Measurements from ENCODE around the gene SC5D.

The SC5D gene

GRCh38 chr11:121300313-121300971 is 7.9 kb downstream of the SC5D start:
- Histone ChIP-seq H3K4me3 (ENCODE audit: low read length) (no peak overlapping the region), H3K4me1 (ENCODE audit: insufficient read depth, low read length) (peaks cover 6% of the 10 kb centered on the region), H3K36me3 (ENCODE audit: insufficient read depth, low read length) (peaks cover 67% of the 10 kb centered on the region), H3K9me3 (ENCODE audit: low read length) (peaks cover 8% of the 10 kb centered on the region), H2AFZ (ENCODE audit: low read depth, low read length) (no peak overlapping the region), H3K27me3 (ENCODE audit: insufficient read depth, low read length) (no peaks in the 10 kb centered on the region)

DNA sequence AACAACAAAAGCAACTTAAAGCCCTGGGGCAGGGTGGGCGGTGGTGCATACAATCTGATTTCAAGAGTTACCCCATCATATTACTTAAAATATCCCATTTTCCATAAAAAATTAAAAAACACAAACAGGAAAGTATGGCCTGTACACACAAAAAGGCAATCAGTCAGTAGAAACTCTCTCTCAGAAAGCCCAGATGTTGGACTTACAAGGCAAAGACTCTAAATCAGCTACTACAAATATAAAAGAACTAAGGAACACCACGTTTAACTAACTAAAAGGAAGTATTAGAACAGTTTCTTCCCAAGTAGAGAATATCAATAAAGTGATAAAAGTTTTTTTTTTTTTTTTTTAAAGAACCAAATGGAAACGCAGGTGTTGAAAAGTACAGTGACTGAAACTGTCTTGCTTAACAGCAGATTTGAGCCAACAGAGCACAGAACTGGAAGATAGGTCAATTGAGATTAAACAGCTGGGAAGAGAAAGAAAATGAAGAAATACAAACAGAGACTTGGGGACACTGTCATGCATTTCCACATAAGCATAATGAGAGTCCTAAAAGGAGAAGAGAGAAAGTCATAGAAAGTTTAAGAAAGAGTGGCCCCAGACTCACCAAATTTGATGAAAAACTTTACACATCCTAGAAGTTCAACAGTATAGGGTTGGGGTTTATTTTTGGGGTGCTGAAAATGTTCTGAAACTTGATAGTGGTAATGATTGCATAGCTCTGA is 8.6 kb downstream of the SC5D start:
- Histone ChIP-seq H3K4me1 (ENCODE audit: insufficient read depth, low read length) (peaks cover 1% of the 10 kb centered on the region), H3K4me3 (ENCODE audit: low read length) (no peak overlapping the region), H2AFZ (ENCODE audit: low read depth, low read length) (no peak overlapping the region), H3K36me3 (ENCODE audit: insufficient read depth, low read length) (peaks cover 67% of the 10 kb centered on the region), H3K9me3 (ENCODE audit: low read length) (peaks cover 7% of the 10 kb centered on the region), H3K27me3 (ENCODE audit: insufficient read depth, low read length) (no peaks in the 10 kb centered on the region)

- H3K4me1 ChIP-seq (ENCODE audit: insufficient read depth, low read length): no peaks in the 10 kb centered on the region
- H2AFZ ChIP-seq (ENCODE audit: low read depth, low read length): no peak overlapping the region
- H3K36me3 ChIP-seq (ENCODE audit: insufficient read depth, low read length): peaks cover 79% of the 10 kb centered on the region
- no peaks in the 10 kb centered on the region for H3K27me3 ChIP-seq (ENCODE audit: insufficient read depth, low read length)
- H3K4me3 ChIP-seq (ENCODE audit: low read length): no peak overlapping the region
- H3K9me3 ChIP-seq (ENCODE audit: low read length): no peaks in the 10 kb centered on the region
These were observed 12.2 kb downstream of the SC5D start for GRCh38 chr11:121304759-121305158.

- peaks cover 60% of the 10 kb centered on the region for H3K36me3 ChIP-seq (ENCODE audit: insufficient read depth, low read length)
- no peaks in the 10 kb centered on the region for H3K9me3 ChIP-seq (ENCODE audit: low read length)
- H3K4me1 ChIP-seq (ENCODE audit: insufficient read depth, low read length): no peaks in the 10 kb centered on the region
- H3K27me3 ChIP-seq (ENCODE audit: insufficient read depth, low read length): no peaks in the 10 kb centered on the region
- no peak overlapping the region for H2AFZ ChIP-seq (ENCODE audit: low read depth, low read length)
- no peak overlapping the region for H3K4me3 ChIP-seq (ENCODE audit: low read length)
These were observed 16.2 kb downstream of the SC5D start for GRCh38 chr11:121308816-121309215.

- no peak overlapping the region for H3K4me3 ChIP-seq (ENCODE audit: low read length)
- no peaks in the 10 kb centered on the region for H3K27me3 ChIP-seq (ENCODE audit: insufficient read depth, low read length)
- peaks cover 51% of the 10 kb centered on the region for H3K36me3 ChIP-seq (ENCODE audit: insufficient read depth, low read length)
- no peaks in the 10 kb centered on the region for H3K9me3 ChIP-seq (ENCODE audit: low read length)
- no peaks in the 10 kb centered on the region for H3K4me1 ChIP-seq (ENCODE audit: insufficient read depth, low read length)
- H2AFZ ChIP-seq (ENCODE audit: low read depth, low read length): no peak overlapping the region
These were observed 17.1 kb downstream of the SC5D start for GRCh38 chr11:121309688-121310087.

GRCh38 chr11:121310908-121311307 is 18.3 kb downstream of the SC5D start:
- Histone ChIP-seq H3K9me3 (ENCODE audit: low read length) (no peaks in the 10 kb centered on the region), H3K36me3 (ENCODE audit: insufficient read depth, low read length) (peaks cover 40% of the 10 kb centered on the region), H3K4me3 (ENCODE audit: low read length) (no peak overlapping the region), H3K4me1 (ENCODE audit: insufficient read depth, low read length) (no peaks in the 10 kb centered on the region), H3K27me3 (ENCODE audit: insufficient read depth, low read length) (no peaks in the 10 kb centered on the region), H2AFZ (ENCODE audit: low read depth, low read length) (no peak overlapping the region)

- peaks cover 36% of the 10 kb centered on the region for H3K36me3 ChIP-seq (ENCODE audit: insufficient read depth, low read length)
- H2AFZ ChIP-seq (ENCODE audit: low read depth, low read length): no peak overlapping the region
- no peaks in the 10 kb centered on the region for H3K27me3 ChIP-seq (ENCODE audit: insufficient read depth, low read length)
- no peaks in the 10 kb centered on the region for H3K9me3 ChIP-seq (ENCODE audit: low read length)
- no peaks in the 10 kb centered on the region for H3K4me1 ChIP-seq (ENCODE audit: insufficient read depth, low read length)
- no peak overlapping the region for H3K4me3 ChIP-seq (ENCODE audit: low read length)
These were observed 18.8 kb downstream of the SC5D start for GRCh38 chr11:121311373-121311772.

- H2AFZ ChIP-seq (ENCODE audit: low read depth, low read length): no peak overlapping the region
These were observed 19.9 kb downstream of the SC5D start for GRCh38 chr11:121312483-121312882.

GRCh38 chr11:121318848-121319834 is 26.6 kb downstream of the SC5D start:
- Histone ChIP-seq H3K4me1 (ENCODE audit: insufficient read depth, low read length) (peaks cover 13% of the 10 kb centered on the region), H3K36me3 (ENCODE audit: insufficient read depth, low read length) (no peaks in the 10 kb centered on the region), H3K27me3 (ENCODE audit: insufficient read depth, low read length) (no peaks in the 10 kb centered on the region), H3K4me3 (ENCODE audit: low read length) (no peak overlapping the region), H2AFZ (ENCODE audit: low read depth, low read length) (peak overlapping the region; percentile 12), H3K9me3 (ENCODE audit: low read length) (no peaks in the 10 kb centered on the region)

More at GRCh38 chr11:121312483-121312882, 19.9 kb downstream of the SC5D start:
- Histone ChIP-seq H3K9me3 (ENCODE audit: low read length) (no peaks in the 10 kb centered on the region), H3K27me3 (ENCODE audit: insufficient read depth, low read length) (no peaks in the 10 kb centered on the region), H3K36me3 (ENCODE audit: insufficient read depth, low read length) (peaks cover 25% of the 10 kb centered on the region), H3K4me3 (ENCODE audit: low read length) (no peak overlapping the region), H3K4me1 (ENCODE audit: insufficient read depth, low read length) (no peaks in the 10 kb centered on the region)

DNA sequence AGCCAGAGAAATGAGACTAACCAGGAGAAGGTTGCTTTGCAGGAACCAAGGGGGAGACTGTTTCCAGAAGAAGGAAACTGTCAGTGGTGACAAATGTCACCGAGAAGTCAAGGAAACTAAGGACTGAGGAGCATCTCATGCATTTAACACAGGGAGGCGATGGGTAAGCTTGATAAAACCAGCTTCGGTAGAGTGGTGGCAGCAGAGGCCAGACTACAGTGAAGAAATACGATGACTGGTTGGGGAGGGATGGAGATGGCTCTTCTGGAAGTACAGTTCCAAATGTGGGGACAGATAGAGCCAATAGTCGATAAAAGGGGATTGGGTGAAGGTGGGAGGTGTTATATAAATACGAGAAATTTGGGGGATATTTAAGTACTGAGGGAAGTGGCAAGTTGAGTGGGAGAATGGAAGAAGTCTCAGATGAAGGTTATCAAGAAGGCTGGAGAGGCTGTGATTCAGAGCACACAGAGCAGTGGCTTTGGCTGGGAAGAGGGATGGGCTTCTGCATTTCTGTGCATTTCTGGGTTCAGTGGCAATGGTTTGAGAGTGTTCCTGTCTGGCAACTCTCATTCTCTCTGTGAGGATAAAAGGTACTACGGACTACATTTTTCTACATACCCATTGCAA is 29.2 kb downstream of the SC5D start:
- Histone ChIP-seq H3K9me3 (ENCODE audit: low read length) (no peaks in the 10 kb centered on the region), H3K27me3 (ENCODE audit: insufficient read depth, low read length) (no peaks in the 10 kb centered on the region), H2AFZ (ENCODE audit: low read depth, low read length) (no peak overlapping the region), H3K4me3 (ENCODE audit: low read length) (no peak overlapping the region), H3K36me3 (ENCODE audit: insufficient read depth, low read length) (no peaks in the 10 kb centered on the region), H3K4me1 (ENCODE audit: insufficient read depth, low read length) (peaks cover 13% of the 10 kb centered on the region)

DNA sequence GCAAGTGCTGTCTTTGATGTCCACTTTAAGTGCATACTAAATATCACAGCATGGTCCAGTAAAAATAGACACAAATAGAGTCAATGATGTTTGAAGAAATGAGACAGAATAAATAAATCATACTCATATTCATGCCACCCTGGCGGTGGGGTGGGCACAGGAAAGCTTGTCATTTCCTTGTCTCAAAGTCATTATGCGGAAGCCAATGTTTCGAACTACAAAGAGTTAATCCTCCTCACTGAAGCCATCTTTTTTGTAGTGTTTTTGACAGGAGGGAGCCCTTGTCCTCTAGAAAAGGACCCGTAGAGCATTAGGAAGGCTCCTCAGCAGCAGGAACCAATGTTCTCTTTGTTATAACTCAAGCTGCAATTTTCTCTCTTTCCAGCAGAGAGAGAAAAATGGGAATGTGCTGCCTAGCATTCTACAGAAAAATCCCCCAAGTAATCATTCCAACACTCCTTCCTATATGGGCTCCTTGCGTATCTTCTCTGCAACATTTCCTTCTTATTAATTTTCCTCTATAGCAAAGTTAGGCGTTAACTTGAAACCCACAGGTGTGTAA is 30.6 kb downstream of the SC5D start:
- H2AFZ ChIP-seq (ENCODE audit: low read depth, low read length): no peak overlapping the region
- peaks cover 13% of the 10 kb centered on the region for H3K4me1 ChIP-seq (ENCODE audit: insufficient read depth, low read length)
- H3K27me3 ChIP-seq (ENCODE audit: insufficient read depth, low read length): no peaks in the 10 kb centered on the region
- no peaks in the 10 kb centered on the region for H3K36me3 ChIP-seq (ENCODE audit: insufficient read depth, low read length)
- no peak overlapping the region for H3K4me3 ChIP-seq (ENCODE audit: low read length)
- no peaks in the 10 kb centered on the region for H3K9me3 ChIP-seq (ENCODE audit: low read length)

GRCh38 chr11:121326230-121326629 is 33.7 kb downstream of the SC5D start:
- Histone ChIP-seq H3K27me3 (ENCODE audit: insufficient read depth, low read length) (no peaks in the 10 kb centered on the region), H3K4me3 (ENCODE audit: low read length) (no peak overlapping the region), H3K36me3 (ENCODE audit: insufficient read depth, low read length) (no peaks in the 10 kb centered on the region), H3K9me3 (ENCODE audit: low read length) (no peaks in the 10 kb centered on the region), H2AFZ (ENCODE audit: low read depth, low read length) (no peak overlapping the region), H3K4me1 (ENCODE audit: insufficient read depth, low read length) (peaks cover 4% of the 10 kb centered on the region)

All from neuron (in vitro differentiated cells).